GM23248 (cell line): ENCODE data around the gene C9orf43.

Experiments
- EZH2 ChIP-seq: fragments of 200-600 bp; sonication (generic); IDR thresholded peaks from 2 replicates; pipeline ENCODE4 v1.6.1; 2018; ENCODE audit warnings: antibody characterized with exemption, mild to moderate bottlenecking; ENCODE audit not compliant: insufficient read depth, poor library complexity, severe bottlenecking
- EZH2phosphoT487 ChIP-seq: fragments of 200-600 bp; sonication (generic); IDR thresholded peaks from 2 replicates; pipeline ENCODE4 v1.6.1; 2018; ENCODE audit warnings: antibody characterized with exemption, moderate library complexity, mild to moderate bottlenecking, low read depth; ENCODE audit not compliant: insufficient read depth

GRCh38 chr9:113449376-113449775, 38.8 kb downstream of the C9orf43 start:
- TF ChIP-seq EZH2 (no peak), EZH2phosphoT487 (no peak)
